Measurements from ENCODE around the gene ZNF629. TPM values are rescaled to one million over a fixed set of nuclear protein-coding genes. Genes with fewer than 3 reads are reported as not detected.
A peak's percentile ranks its signal among the peaks of the same experiment; 100 is the strongest.

The ZNF629 gene
- total RNA-seq, 2 donors from 2014 or later, result 0.16 to 3.6 TPM

DNA sequence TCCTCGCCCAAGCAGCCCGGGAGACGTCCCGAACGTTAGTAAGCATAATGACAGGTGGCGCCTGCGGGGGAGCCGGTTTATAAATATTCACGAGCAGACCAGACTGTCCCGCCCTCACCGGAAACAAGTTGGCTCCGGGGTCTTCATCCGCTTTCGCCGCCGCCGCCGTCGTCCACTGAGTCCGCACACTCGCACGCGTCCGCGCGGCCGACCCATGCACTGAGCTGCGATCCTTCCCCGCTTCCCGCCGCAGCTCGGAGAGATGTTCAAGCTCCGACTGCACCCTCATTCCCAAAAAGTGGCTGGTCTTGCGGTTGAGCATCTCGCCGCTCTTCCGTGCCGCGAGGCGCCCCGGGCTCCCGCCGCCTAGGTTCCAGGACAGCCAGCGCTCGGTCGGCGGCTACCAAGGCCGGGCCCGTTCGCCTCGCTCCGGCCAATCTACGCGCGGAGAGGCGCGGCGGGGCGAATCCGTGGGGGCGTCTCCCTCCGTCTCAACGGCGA, 25.5 kb downstream of the ZNF629 start:
- no peaks in the 10 kb centered on the region for H3K9me3 Mint-ChIP-seq
- no peak for DNase-seq (ENCODE audit: low spot score in 2 of 2)
- H3K36me3 Mint-ChIP-seq, result peaks cover 4 to 27% of the 10 kb centered on the region in 2 donors
- H3K27ac Mint-ChIP-seq, result peak overlapping the region; percentile 95 to 96
- peak; percentile 23 to 49 for ATAC-seq

- H3K36me3 Mint-ChIP-seq, result peaks cover 4 to 27% of the 10 kb centered on the region in 2 donors
- peak overlapping the region; percentile 88 to 96 for H3K27ac Mint-ChIP-seq
- no peaks in the 10 kb centered on the region for H3K9me3 Mint-ChIP-seq
- DNase-seq (ENCODE audit: low spot score in 2 of 2) (no peak), ATAC-seq (no peak)
These were observed 26.2 kb downstream of the ZNF629 start for GRCh38 chr16:30760577-30761426.

GRCh38 chr16:30760001-30760559, 26.9 kb downstream of the ZNF629 start:
- Mint-ChIP-seq H3K36me3 (peaks cover 4 to 27% of the 10 kb centered on the region in 2 donors), H3K9me3 (no peaks in the 10 kb centered on the region), H3K27ac (no peak overlapping the region)
- DNase-seq (ENCODE audit: low spot score in 2 of 2), result no peak
- ATAC-seq, result no peak

DNA sequence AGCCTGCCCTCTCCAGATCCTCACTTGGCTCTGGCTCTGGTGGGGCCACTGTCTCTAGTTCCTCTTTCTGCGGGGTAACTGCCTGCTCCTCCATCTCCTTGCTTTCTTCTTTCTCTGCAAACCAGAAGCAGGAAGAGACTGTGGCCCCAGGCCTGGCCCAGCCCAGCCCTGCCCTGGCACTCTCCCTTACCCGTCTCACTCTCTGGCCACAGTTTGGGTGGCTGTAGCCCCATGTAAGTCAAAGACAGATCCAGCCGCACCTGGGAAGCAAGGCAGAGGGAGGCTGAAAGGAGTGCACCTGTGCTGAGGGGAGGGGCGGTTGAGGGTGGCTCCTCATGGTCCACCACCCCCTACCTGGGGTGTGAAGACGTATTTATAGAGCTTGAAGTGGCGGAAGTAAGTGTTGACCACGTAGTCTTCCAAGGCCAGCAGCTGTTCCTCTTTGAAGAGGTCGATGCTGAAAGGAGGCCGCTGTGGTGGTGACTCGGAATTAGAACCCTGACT, 28.0 kb downstream of the ZNF629 start:
- Mint-ChIP-seq H3K36me3 (peaks cover 4 to 22% of the 10 kb centered on the region in 2 donors), H3K27ac (no peak overlapping the region), H3K9me3 (no peaks in the 10 kb centered on the region)
- ATAC-seq (no peak), DNase-seq (ENCODE audit: low spot score in 2 of 2) (no peak)

- H3K9me3 Mint-ChIP-seq, result no peaks in the 10 kb centered on the region
- DNase-seq (ENCODE audit: low spot score in 2 of 2), result no peak
- H3K36me3 Mint-ChIP-seq, result peaks cover 0 to 7% of the 10 kb centered on the region in 2 donors
- ATAC-seq, result no peak
- no peak overlapping the region for H3K27ac Mint-ChIP-seq
These were observed 29.7 kb downstream of the ZNF629 start for GRCh38 chr16:30757316-30757715.

DNA sequence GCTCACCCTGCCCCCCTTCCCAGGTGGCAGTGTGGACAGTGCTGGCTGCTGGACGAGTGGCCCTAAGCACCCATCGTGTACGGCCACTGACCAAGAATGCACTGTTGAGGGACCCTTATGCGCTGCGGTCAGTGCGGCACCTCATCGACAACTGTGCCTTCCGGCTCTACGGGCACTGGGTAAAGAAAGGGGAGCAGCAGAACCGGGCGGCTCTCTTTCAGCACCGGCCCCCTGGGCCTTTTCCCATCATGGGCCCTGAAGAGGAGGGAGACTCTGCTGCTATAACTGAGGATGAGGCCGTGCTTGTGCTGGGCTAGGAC, 30.3 kb downstream of the ZNF629 start:
- ATAC-seq (no peak), DNase-seq (ENCODE audit: low spot score in 2 of 2) (no peak)
- peaks cover 0 to under 1% of the 10 kb centered on the region in 2 donors for H3K36me3 Mint-ChIP-seq
- no peaks in the 10 kb centered on the region for H3K9me3 Mint-ChIP-seq
- H3K27ac Mint-ChIP-seq, result no peak overlapping the region

- H3K9me3 Mint-ChIP-seq, result no peaks in the 10 kb centered on the region
- ATAC-seq, result no peak
- no peak for DNase-seq (ENCODE audit: low spot score in 2 of 2)
- peak overlapping the region in 1 of 2 donors; percentile 39 for H3K27ac Mint-ChIP-seq
- H3K36me3 Mint-ChIP-seq, result peaks cover 0 to 4% of the 10 kb centered on the region in 2 donors
These were observed 30.8 kb downstream of the ZNF629 start for GRCh38 chr16:30755955-30756780.

- ATAC-seq (no peak), DNase-seq (ENCODE audit: low spot score in 2 of 2) (no peak)
- H3K27ac Mint-ChIP-seq, result peak overlapping the region in 1 of 2 donors; percentile 82
- H3K36me3 Mint-ChIP-seq, result peaks cover 4 to 14% of the 10 kb centered on the region in 2 donors
- no peaks in the 10 kb centered on the region for H3K9me3 Mint-ChIP-seq
These were observed 33.4 kb downstream of the ZNF629 start for GRCh38 chr16:30753596-30753995.

GRCh38 chr16:30750876-30751465, 36.0 kb downstream of the ZNF629 start:
- H3K36me3 Mint-ChIP-seq, result peaks cover 9 to 19% of the 10 kb centered on the region in 2 donors
- no peak for ATAC-seq
- H3K27ac Mint-ChIP-seq, result peak overlapping the region; percentile 17 to 38
- no peak for DNase-seq (ENCODE audit: low spot score in 2 of 2)
- H3K9me3 Mint-ChIP-seq, result no peaks in the 10 kb centered on the region

DNA sequence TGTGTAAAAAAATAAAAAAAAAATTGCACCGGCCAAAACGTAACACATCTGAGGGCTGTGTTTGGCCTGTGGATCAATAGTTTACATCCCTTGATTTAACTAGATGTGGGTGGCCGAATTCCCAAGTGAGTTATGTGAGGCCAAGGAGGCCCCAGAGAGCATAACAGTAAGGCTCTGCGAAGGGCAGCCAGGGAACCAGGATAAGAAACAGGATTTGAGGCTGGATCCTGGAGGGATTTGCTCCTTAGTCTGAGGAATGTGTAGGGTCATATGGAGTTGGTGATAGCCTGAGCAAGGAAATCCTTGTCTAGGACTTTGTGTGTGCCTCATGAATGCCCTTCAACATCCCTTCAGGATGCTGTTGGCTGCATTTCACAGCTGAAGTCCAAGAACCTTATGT, 36.8 kb downstream of the ZNF629 start:
- peaks cover 9 to 19% of the 10 kb centered on the region in 2 donors for H3K36me3 Mint-ChIP-seq
- no peaks in the 10 kb centered on the region for H3K9me3 Mint-ChIP-seq
- DNase-seq (ENCODE audit: low spot score in 2 of 2) (no peak), ATAC-seq (no peak)
- no peak overlapping the region for H3K27ac Mint-ChIP-seq

DNA sequence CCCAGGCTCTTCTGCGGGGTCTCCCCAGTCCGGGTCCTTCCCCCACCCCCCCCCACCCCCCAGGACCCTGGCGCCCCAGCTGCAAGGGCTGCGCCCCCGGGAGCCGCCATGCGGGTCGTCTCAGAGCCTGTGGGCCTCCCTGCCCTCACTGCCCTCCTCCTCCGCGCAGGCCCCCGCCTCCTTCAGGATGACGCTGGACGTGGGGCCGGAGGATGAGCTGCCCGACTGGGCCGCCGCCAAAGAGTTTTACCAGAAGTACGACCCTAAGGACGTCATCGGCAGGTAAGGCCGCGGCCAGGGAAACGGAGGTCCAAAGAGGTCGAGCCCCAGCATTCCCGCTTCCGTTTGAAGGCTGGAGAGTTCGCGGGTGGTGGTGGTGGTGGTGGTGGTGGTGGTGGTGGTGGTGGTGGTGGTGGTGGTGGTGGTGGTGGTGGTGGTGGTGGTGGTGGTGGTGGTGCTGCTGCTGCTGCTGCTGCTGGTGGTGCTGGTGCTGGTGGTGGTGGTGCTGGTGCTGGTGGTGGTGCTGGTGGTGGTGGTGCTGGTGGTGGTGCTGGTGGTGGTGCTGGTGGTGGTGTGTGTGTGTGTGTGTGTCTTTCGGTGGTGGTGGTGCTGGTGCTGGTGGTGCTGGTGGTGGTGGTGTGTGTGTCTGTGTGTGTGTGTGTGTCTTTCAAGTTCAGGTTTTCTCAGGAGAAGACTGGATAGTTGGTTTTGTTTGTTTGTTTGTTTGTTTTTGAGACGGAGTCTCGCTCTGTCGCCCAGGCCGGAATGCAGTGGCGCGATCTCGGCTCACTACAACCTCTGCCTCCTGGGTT, 38.2 kb downstream of the ZNF629 start:
- Mint-ChIP-seq H3K36me3 (peaks cover 9 to 19% of the 10 kb centered on the region in 2 donors), H3K9me3 (no peaks in the 10 kb centered on the region), H3K27ac (peak overlapping the region; percentile 87 to 98)
- peak; percentile 18 to 31 for ATAC-seq
- peak in 1 of 2 donors; percentile 27 for DNase-seq (ENCODE audit: low spot score in 2 of 2)

GRCh38 chr16:30747799-30748633, 39.0 kb downstream of the ZNF629 start, which contains the start of gene PHKG2:
Gene PHKG2, plus strand, starts transcription at chr16:30748425. Its CDS starts 396 bp downstream, at chr16:30748821.
- ATAC-seq (peak; percentile 98 to 99), DNase-seq (ENCODE audit: low spot score in 2 of 2) (peak; percentile 98 to 99)
- Mint-ChIP-seq H3K9me3 (no peaks in the 10 kb centered on the region), H3K36me3 (peaks cover 15 to 19% of the 10 kb centered on the region in 2 donors), H3K27ac (peak within 1 kb of the TSS; percentile 87 to 98)

DNA sequence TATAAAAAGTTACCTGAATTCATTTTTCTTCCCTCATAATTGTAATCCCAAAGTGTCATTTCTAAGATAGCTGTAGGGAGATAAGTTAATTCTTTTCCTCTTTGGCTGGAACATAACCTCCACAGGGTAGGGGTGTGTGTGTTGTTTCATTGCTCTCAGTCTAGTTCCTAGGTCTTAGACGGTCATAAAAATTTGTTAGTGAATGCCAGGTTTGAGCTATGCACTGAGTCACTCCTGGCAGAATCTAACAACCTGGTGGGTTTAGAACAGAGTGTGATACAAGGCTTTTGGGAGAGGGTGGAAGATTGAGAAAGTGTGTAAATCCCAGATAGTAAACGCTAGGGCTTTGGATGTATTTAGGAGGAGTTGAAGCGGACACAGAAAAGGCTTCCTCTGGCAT, 39.7 kb downstream of the ZNF629 start:
- ATAC-seq (no peak), DNase-seq (ENCODE audit: low spot score in 2 of 2) (no peak)
- Mint-ChIP-seq H3K9me3 (no peaks in the 10 kb centered on the region), H3K27ac (peak overlapping the region; percentile 87 to 91), H3K36me3 (peaks cover 15 to 19% of the 10 kb centered on the region in 2 donors)

GRCh38 chr16:30746638-30747175, 40.3 kb downstream of the ZNF629 start:
- DNase-seq (ENCODE audit: low spot score in 2 of 2), result no peak
- ATAC-seq, result no peak
- Mint-ChIP-seq H3K9me3 (no peaks in the 10 kb centered on the region), H3K36me3 (peaks cover 15 to 25% of the 10 kb centered on the region in 2 donors), H3K27ac (peak overlapping the region in 1 of 2 donors; percentile 87)

Measured in activated naive CD4-positive, alpha-beta T cell treated with anti-CD3 and anti-CD28 coated beads, Interleukin-2, amount 50 U/mL, for 72 hours (primary cell).